CD4-positive, CD25-positive, alpha-beta regulatory T cell (primary cell): ENCODE measurements around the gene FRAT2. TPM values are rescaled to one million over a fixed set of nuclear protein-coding genes. Genes with fewer than 3 reads are reported as not detected.
A peak's percentile ranks its signal among the peaks of the same experiment; 100 is the strongest.

Source experiments
- ATAC-seq, 2 donors: fragments of 150-1000 bp; cut with Tn5 transposase; one replicate each; pipeline ENCODE4 v1.10.0; 2021; ENCODE audit warnings: low read depth in 2 of 2, moderate number of reproducible peaks in 2 of 2, moderate library complexity in 1 of 2
- DNase-seq, 3 donors: peaks; one replicate each; pipeline versions ENCODE4 v3.0.0 to v3.0.0-alpha.2; 2012 to 2022; ENCODE audit warnings: mixed read lengths in 1 of 3
- H3K27ac ChIP-seq: one replicate; pipeline ENCODE4 v1.7.0; 2013; ENCODE audit warnings: mild to moderate bottlenecking, low read length; ENCODE audit not compliant: insufficient read depth, poor library complexity, severe bottlenecking
- H3K27me3 ChIP-seq: one replicate; pipeline ENCODE4 v1.7.0; 2013; ENCODE audit warnings: low read length; ENCODE audit not compliant: control insufficient read depth, insufficient read depth
- H3K36me3 ChIP-seq: one replicate; pipeline ENCODE4 v1.7.0; 2013; ENCODE audit warnings: mild to moderate bottlenecking, low read length, moderate library complexity; ENCODE audit not compliant: control insufficient read depth, insufficient read depth
- H3K4me1 ChIP-seq: 2 replicates; pipeline ENCODE4 v1.7.0; 2013; ENCODE audit warnings: mild to moderate bottlenecking, low read length; ENCODE audit not compliant: insufficient read depth, control insufficient read depth, poor library complexity, severe bottlenecking
- H3K4me3 ChIP-seq: one replicate; pipeline ENCODE4 v1.7.0; 2013; ENCODE audit warnings: low read depth, mild to moderate bottlenecking, low read length, moderate library complexity
- H3K9me3 ChIP-seq, 2 experiments: 1 replicate in 1 of 2; 2 replicates in 1 of 2; pipeline ENCODE4 v1.7.0; 2013; ENCODE audit warnings: low read length in 2 of 2, mild to moderate bottlenecking in 1 of 2, moderate library complexity in 1 of 2; ENCODE audit not compliant: control insufficient read depth in 2 of 2
- H3K27ac Mint-ChIP-seq, 3 donors: one replicate each; pipeline ENCODE4 v1.8.0; 2020 to 2022; ENCODE audit warnings: mild to moderate bottlenecking in 3 of 3, mixed read lengths in 3 of 3, moderate library complexity in 2 of 3
- H3K27me3 Mint-ChIP-seq: one replicate; pipeline ENCODE4 v1.8.0; 2022; ENCODE audit warnings: mild to moderate bottlenecking, mixed read lengths
- H3K36me3 Mint-ChIP-seq: one replicate; pipeline ENCODE4 v1.8.0; 2020; ENCODE audit warnings: mixed read lengths
- H3K4me1 Mint-ChIP-seq, 4 donors: one replicate each; pipeline ENCODE4 v1.8.0; 2020 to 2022; ENCODE audit warnings: mixed read lengths in 4 of 4, mild to moderate bottlenecking in 1 of 4
- H3K4me3 Mint-ChIP-seq, 4 donors: one replicate each; pipeline ENCODE4 v1.8.0; 2020 to 2022; ENCODE audit warnings: mild to moderate bottlenecking in 4 of 4, mixed read lengths in 4 of 4, moderate library complexity in 3 of 4
- H3K9me3 Mint-ChIP-seq, 7 donors: one replicate each; pipeline ENCODE4 v1.8.0; 2020 to 2022; ENCODE audit warnings: mixed read lengths in 7 of 7, mild to moderate bottlenecking in 3 of 7, moderate library complexity in 2 of 7
- polyA plus RNA-seq, 4 donors: library from polyadenylated mRNA; unstranded; fragments of 300-500 nt; fragmentation: Illumina TruSeq; gene quantifications; one replicate each; pipeline ENCODE4 v1.2.3, GENCODE V29; 2021
- total RNA-seq: library from RNA; stranded (reverse); gene quantifications from one replicate; pipeline ENCODE4 v1.2.3, GENCODE V29; 2022

The FRAT2 gene
- total and polyA plus RNA-seq, 5 donors from 2014 or later, result 8.8 to 28.0 (median 11.0) TPM

DNA sequence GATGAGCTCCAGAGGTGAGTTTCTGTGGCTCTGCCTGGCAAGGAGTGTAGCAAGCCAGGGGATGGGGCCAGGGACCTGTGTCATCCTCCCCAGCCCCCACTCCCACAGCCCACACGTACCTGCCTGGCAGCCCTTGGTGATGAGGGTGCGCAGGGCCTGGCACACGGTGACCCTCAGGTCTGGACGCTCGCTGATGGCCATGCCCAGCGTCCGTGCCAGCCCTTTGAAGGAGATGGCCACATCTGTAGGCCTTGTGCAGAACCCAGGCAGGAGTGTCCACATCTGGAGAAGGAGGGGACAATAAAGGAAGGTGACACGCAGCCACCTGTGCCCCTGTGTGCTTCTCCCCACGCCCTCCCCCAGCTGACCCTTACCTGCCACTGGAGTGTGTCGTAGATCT lies 38.9 kb upstream of the FRAT2 start:
- Mint-ChIP-seq H3K36me3 (peaks cover 40% of the 10 kb centered on the region), H3K4me3 (no peak overlapping the region), H3K27me3 (no peaks in the 10 kb centered on the region), H3K9me3 (no peaks in the 10 kb centered on the region), H3K27ac (peak overlapping the region in 1 of 3 donors; percentile 63), H3K4me1 (no peaks in the 10 kb centered on the region)
- H3K4me1 ChIP-seq, result no peaks in the 10 kb centered on the region
- no peaks in the 10 kb centered on the region for H3K27me3 ChIP-seq
- peaks cover 10% of the 10 kb centered on the region for H3K36me3 ChIP-seq
- ATAC-seq (no peak), DNase-seq (no peak)
- H3K27ac ChIP-seq, result no peak overlapping the region
- no peak overlapping the region for H3K4me3 ChIP-seq
- H3K9me3 ChIP-seq, result no peaks in the 10 kb centered on the region

GRCh38 chr10:97372233-97372875 lies 37.8 kb upstream of the FRAT2 start:
- Mint-ChIP-seq H3K4me1 (peaks cover 0 to under 1% (median 0%) of the 10 kb centered on the region in 4 donors), H3K36me3 (peaks cover 35% of the 10 kb centered on the region), H3K27ac (peak overlapping the region in 1 of 3 donors; percentile 39), H3K4me3 (no peak overlapping the region), H3K27me3 (no peaks in the 10 kb centered on the region), H3K9me3 (no peaks in the 10 kb centered on the region)
- H3K27me3 ChIP-seq, result no peaks in the 10 kb centered on the region
- H3K27ac ChIP-seq, result no peak overlapping the region
- H3K36me3 ChIP-seq, result peaks cover 6% of the 10 kb centered on the region
- DNase-seq, result no peak
- H3K4me3 ChIP-seq, result no peak overlapping the region
- no peaks in the 10 kb centered on the region for H3K9me3 ChIP-seq
- ATAC-seq, result no peak
- no peaks in the 10 kb centered on the region for H3K4me1 ChIP-seq

GRCh38 chr10:97371696-97372095 lies 37.2 kb upstream of the FRAT2 start:
- Mint-ChIP-seq H3K9me3 (no peaks in the 10 kb centered on the region), H3K36me3 (peaks cover 35% of the 10 kb centered on the region), H3K4me3 (no peak overlapping the region), H3K27me3 (no peaks in the 10 kb centered on the region), H3K27ac (peak overlapping the region in 2 of 3 donors; percentile 39), H3K4me1 (peaks cover 0 to 2% (median 0%) of the 10 kb centered on the region in 4 donors)
- DNase-seq (no peak), ATAC-seq (no peak)
- H3K27me3 ChIP-seq, result no peaks in the 10 kb centered on the region
- no peaks in the 10 kb centered on the region for H3K4me1 ChIP-seq
- no peaks in the 10 kb centered on the region for H3K9me3 ChIP-seq
- no peak overlapping the region for H3K27ac ChIP-seq
- H3K36me3 ChIP-seq, result peaks cover 3% of the 10 kb centered on the region
- H3K4me3 ChIP-seq, result no peak overlapping the region

DNA sequence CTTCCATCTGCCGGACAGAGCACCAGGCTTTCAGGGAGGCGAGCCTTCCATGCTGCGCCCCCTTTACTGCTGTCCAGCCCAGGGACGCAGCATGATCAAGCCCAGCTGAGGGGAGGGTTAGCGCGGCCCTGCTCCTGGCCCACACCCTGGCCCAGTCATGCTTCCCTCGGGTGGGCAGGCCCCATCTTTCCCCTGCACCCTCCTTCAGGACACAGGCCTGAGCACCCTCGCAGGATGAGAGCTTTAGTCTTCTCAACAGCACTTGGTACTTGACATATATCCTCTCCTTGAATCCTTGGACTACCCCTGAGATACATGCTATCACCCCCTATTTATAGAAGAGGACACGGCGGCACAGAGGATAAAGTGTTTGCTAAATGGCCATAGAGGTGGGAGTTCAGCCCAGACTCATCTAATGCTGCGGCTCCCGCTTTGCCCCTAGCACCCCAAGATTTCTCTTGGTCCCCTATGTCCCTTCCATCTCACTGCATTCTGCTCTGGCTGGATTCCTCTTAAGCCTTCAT lies 32.7 kb upstream of the FRAT2 start:
- H3K4me1 ChIP-seq, result no peaks in the 10 kb centered on the region
- no peaks in the 10 kb centered on the region for H3K27me3 Mint-ChIP-seq
- no peak overlapping the region for H3K4me3 Mint-ChIP-seq
- DNase-seq (no peak), ATAC-seq (no peak)
- H3K9me3 Mint-ChIP-seq, result peaks cover 0 to 1% (median 0%) of the 10 kb centered on the region in 7 donors
- H3K36me3 Mint-ChIP-seq, result peaks cover 33% of the 10 kb centered on the region
- H3K4me1 Mint-ChIP-seq, result peaks cover 0 to 13% (median 0%) of the 10 kb centered on the region in 4 donors
- H3K27ac ChIP-seq, result no peak overlapping the region
- H3K9me3 ChIP-seq, result no peaks in the 10 kb centered on the region
- H3K27me3 ChIP-seq, result no peaks in the 10 kb centered on the region
- H3K36me3 ChIP-seq, result peaks cover 13% of the 10 kb centered on the region
- H3K4me3 ChIP-seq, result no peak overlapping the region
- peak overlapping the region in 1 of 3 donors; percentile 74 for H3K27ac Mint-ChIP-seq

- Mint-ChIP-seq H3K4me1 (peaks cover 0 to 13% (median 0%) of the 10 kb centered on the region in 4 donors), H3K4me3 (no peak overlapping the region), H3K9me3 (peaks cover 0 to 1% (median 0%) of the 10 kb centered on the region in 7 donors), H3K27me3 (no peaks in the 10 kb centered on the region), H3K36me3 (peaks cover 27% of the 10 kb centered on the region), H3K27ac (no peak overlapping the region)
- Histone ChIP-seq H3K4me1 (no peaks in the 10 kb centered on the region), H3K27me3 (no peaks in the 10 kb centered on the region), H3K4me3 (no peak overlapping the region), H3K27ac (no peak overlapping the region), H3K9me3 (no peaks in the 10 kb centered on the region), H3K36me3 (peaks cover 13% of the 10 kb centered on the region)
- ATAC-seq (no peak), DNase-seq (no peak)
Measured at GRCh38 chr10:97366572-97366971, 32.0 kb upstream of the FRAT2 start.

GRCh38 chr10:97365761-97366351 lies 31.3 kb upstream of the FRAT2 start:
- peaks cover 0 to 1% (median 0%) of the 10 kb centered on the region in 7 donors for H3K9me3 Mint-ChIP-seq
- no peak overlapping the region for H3K4me3 Mint-ChIP-seq
- Histone ChIP-seq H3K27me3 (no peaks in the 10 kb centered on the region), H3K4me1 (no peaks in the 10 kb centered on the region), H3K9me3 (no peaks in the 10 kb centered on the region), H3K36me3 (peaks cover 13% of the 10 kb centered on the region), H3K4me3 (no peak overlapping the region), H3K27ac (no peak overlapping the region)
- peak in 1 of 2 donors; percentile 26 for ATAC-seq
- peaks cover 0 to 13% (median 1%) of the 10 kb centered on the region in 4 donors for H3K4me1 Mint-ChIP-seq
- H3K36me3 Mint-ChIP-seq, result peaks cover 26% of the 10 kb centered on the region
- no peak for DNase-seq
- peak overlapping the region in 2 of 3 donors; percentile 32 to 84 for H3K27ac Mint-ChIP-seq
- no peaks in the 10 kb centered on the region for H3K27me3 Mint-ChIP-seq

- Mint-ChIP-seq H3K4me1 (peaks cover 0 to 13% (median 1%) of the 10 kb centered on the region in 4 donors), H3K9me3 (peaks cover 0 to 1% (median 0%) of the 10 kb centered on the region in 7 donors), H3K27me3 (no peaks in the 10 kb centered on the region), H3K36me3 (peaks cover 25% of the 10 kb centered on the region), H3K4me3 (no peak overlapping the region), H3K27ac (no peak overlapping the region)
- H3K9me3 ChIP-seq, result no peaks in the 10 kb centered on the region
- no peak overlapping the region for H3K4me3 ChIP-seq
- no peaks in the 10 kb centered on the region for H3K27me3 ChIP-seq
- no peak overlapping the region for H3K27ac ChIP-seq
- DNase-seq (no peak), ATAC-seq (no peak)
- peaks cover 13% of the 10 kb centered on the region for H3K36me3 ChIP-seq
- H3K4me1 ChIP-seq, result no peaks in the 10 kb centered on the region
Measured at GRCh38 chr10:97363071-97363470, 28.5 kb upstream of the FRAT2 start.
